Uterus (tissue), 4 donors: Measurements from ENCODE around the gene DPP10. TPM values are rescaled to one million over a fixed set of nuclear protein-coding genes. Genes with fewer than 3 reads are reported as not detected.

ENCODE experiments used
- DNase-seq, 2 donors: peaks; one replicate each; pipeline ENCODE4 v3.0.0-alpha.2; 2019 to 2020
- H3K27ac ChIP-seq, 2 donors: fragments of 200-600 bp; sonication (generic); 1 replicate in 1 of 2; 2 replicates in 1 of 2; pipeline ENCODE4 v1.5.1; 2016 to 2018
- H3K27me3 ChIP-seq, 2 donors: fragments of 200-600 bp; sonication (generic); one replicate each; pipeline ENCODE4 v1.5.1; 2018 to 2019; ENCODE audit warnings: control low read depth in 1 of 2
- H3K36me3 ChIP-seq, 2 donors: fragments of 200-600 bp; sonication (generic); one replicate each; pipeline ENCODE4 v1.5.1; 2019; ENCODE audit warnings: control low read depth in 1 of 2
- H3K4me1 ChIP-seq, 2 donors: fragments of 200-600 bp; sonication (generic); one replicate each; pipeline ENCODE4 v1.5.1; 2018 to 2019; ENCODE audit warnings: control low read depth in 1 of 2
- H3K4me3 ChIP-seq, 2 donors: fragments of 200-600 bp; sonication (generic); 1 replicate in 1 of 2; 2 replicates in 1 of 2; pipeline ENCODE4 v1.5.1; 2018 to 2019; ENCODE audit warnings: mild to moderate bottlenecking in 1 of 2
- H3K9me3 ChIP-seq, 2 donors: fragments of 200-600 bp; sonication (generic); one replicate each; pipeline ENCODE4 v1.5.1; 2019; ENCODE audit warnings: control low read depth in 1 of 2
- CTCF ChIP-seq, 4 experiments: fragments of 200-600 bp in 2 of 4; fragments of 450-650 bp in 2 of 4; sonication (generic) in 2 of 4; IDR thresholded peaks; one replicate each; pipeline ENCODE4 v1.5.1; 2016 to 2019; ENCODE audit warnings: antibody characterized with exemption in 4 of 4, mild to moderate bottlenecking in 2 of 4, moderate library complexity in 1 of 4
- POLR2A ChIP-seq, 2 donors: fragments of 450-650 bp; IDR thresholded peaks; one replicate each; pipeline ENCODE4 v1.6.1; 2016; ENCODE audit warnings: antibody characterized with exemption in 2 of 2, mild to moderate bottlenecking in 1 of 2, moderate library complexity in 1 of 2
- intact Hi-C: fragments of 100-400 bp; cut with DNase I; formaldehyde crosslinking; loops from one replicate; pipeline ENCODE4 v1.15.1; 2023; ENCODE audit warnings: low total_unique reads
- total RNA-seq, 4 donors: library from RNA; depleted of rRNA in 3 of 4; stranded (reverse); fragments of >200 nt in 3 of 4; gene quantifications; one replicate each; pipeline versions ENCODE4 v1.1.0 to v1.2.4, GENCODE V29; 2014 to 2023
- donor health status: DM: yes; HTN: yes; CAD: no.

Gene DPP10
- total RNA-seq, 4 donors from 2014 or later: 33.0 TPM; not detected in 3

- no peak overlapping the region for H3K27ac ChIP-seq
- no peaks in the 10 kb centered on the region for H3K9me3 ChIP-seq
- DNase-seq: no peak
- H3K4me3 ChIP-seq: no peak overlapping the region
- no peaks in the 10 kb centered on the region for H3K4me1 ChIP-seq
- intact Hi-C loops: no loop called here
- no peak for TF ChIP-seq POLR2A (IDR thresholded peaks at IDR 0.05)
- no peak for TF ChIP-seq CTCF (IDR thresholded peaks at IDR 0.05)
- no peaks in the 10 kb centered on the region for H3K36me3 ChIP-seq
- no peaks in the 10 kb centered on the region for H3K27me3 ChIP-seq
These were observed 1116.3 kb downstream of the DPP10 start for GRCh38 chr2:115558725-115559124.

- no peaks in the 10 kb centered on the region for H3K36me3 ChIP-seq
- no peaks in the 10 kb centered on the region for H3K9me3 ChIP-seq
- intact Hi-C loops: no loop called here
- no peak for TF ChIP-seq POLR2A (IDR thresholded peaks at IDR 0.05)
- no peak for TF ChIP-seq CTCF (IDR thresholded peaks at IDR 0.05)
- no peak overlapping the region for H3K27ac ChIP-seq
- H3K4me3 ChIP-seq: no peak overlapping the region
- no peaks in the 10 kb centered on the region for H3K27me3 ChIP-seq
- no peak for DNase-seq
- H3K4me1 ChIP-seq: no peaks in the 10 kb centered on the region
These were observed 1118.2 kb downstream of the DPP10 start for GRCh38 chr2:115560666-115561065.

- no peak for TF ChIP-seq CTCF (IDR thresholded peaks at IDR 0.05)
- no peaks in the 10 kb centered on the region for H3K27me3 ChIP-seq
- no peaks in the 10 kb centered on the region for H3K4me1 ChIP-seq
- H3K4me3 ChIP-seq: no peak overlapping the region
- intact Hi-C loops: no loop called here
- H3K9me3 ChIP-seq: no peaks in the 10 kb centered on the region
- no peak overlapping the region for H3K27ac ChIP-seq
- H3K36me3 ChIP-seq: no peaks in the 10 kb centered on the region
- no peak for DNase-seq
These were observed 1126.2 kb downstream of the DPP10 start for GRCh38 chr2:115568643-115569042.

- Histone ChIP-seq H3K27me3 (no peaks in the 10 kb centered on the region), H3K27ac (no peak overlapping the region), H3K36me3 (no peaks in the 10 kb centered on the region), H3K4me3 (no peak overlapping the region), H3K9me3 (no peaks in the 10 kb centered on the region), H3K4me1 (no peaks in the 10 kb centered on the region)
- no peak for DNase-seq
- intact Hi-C loops: no loop called here
- TF ChIP-seq POLR2A (IDR thresholded peaks at IDR 0.05) (no peak), CTCF (IDR thresholded peaks at IDR 0.05) (no peak)
These were observed 1127.1 kb downstream of the DPP10 start for GRCh38 chr2:115569547-115569946.

- no peaks in the 10 kb centered on the region for H3K4me1 ChIP-seq
- H3K27me3 ChIP-seq: no peaks in the 10 kb centered on the region
- no peak overlapping the region for H3K27ac ChIP-seq
- intact Hi-C loops: no loop called here
- no peaks in the 10 kb centered on the region for H3K36me3 ChIP-seq
- H3K9me3 ChIP-seq: no peaks in the 10 kb centered on the region
- TF ChIP-seq CTCF (IDR thresholded peaks at IDR 0.05) (no peak), POLR2A (IDR thresholded peaks at IDR 0.05) (no peak)
- no peak overlapping the region for H3K4me3 ChIP-seq
- no peak for DNase-seq
These were observed 1130.3 kb downstream of the DPP10 start for GRCh38 chr2:115572746-115573145.
